ENCODE measurements around the gene LEKR1. TPM values are rescaled to one million over a fixed set of nuclear protein-coding genes. Genes with fewer than 3 reads are reported as not detected.

The LEKR1 gene
- total RNA-seq, 1 donor from 2014 or later = 1.3 TPM

DNA sequence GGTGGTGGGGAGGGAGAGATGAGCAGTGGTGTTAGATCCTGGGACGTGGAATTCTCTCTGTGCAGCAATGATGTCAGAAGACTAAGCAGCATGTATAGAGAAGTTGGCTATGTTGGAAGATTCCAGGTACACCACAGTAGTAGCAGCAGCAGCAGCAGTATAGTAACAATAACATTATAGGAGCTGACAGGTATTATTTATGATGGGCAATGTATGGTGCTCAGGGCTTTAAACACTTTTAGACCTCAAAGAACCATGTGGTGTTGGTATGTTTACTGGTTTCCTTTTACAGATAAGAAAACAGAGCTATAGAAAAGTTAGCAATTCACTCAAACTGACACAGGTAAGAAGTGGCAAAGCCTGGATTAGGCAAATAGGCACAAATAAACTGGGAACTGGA lies 229.9 kb downstream of the LEKR1 start:
- DNase-seq (ENCODE audit: low read depth) = no peak

GRCh38 chr3:157058392-157059071 lies 232.4 kb downstream of the LEKR1 start:
- DNase-seq (ENCODE audit: low read depth) = no peak

DNA sequence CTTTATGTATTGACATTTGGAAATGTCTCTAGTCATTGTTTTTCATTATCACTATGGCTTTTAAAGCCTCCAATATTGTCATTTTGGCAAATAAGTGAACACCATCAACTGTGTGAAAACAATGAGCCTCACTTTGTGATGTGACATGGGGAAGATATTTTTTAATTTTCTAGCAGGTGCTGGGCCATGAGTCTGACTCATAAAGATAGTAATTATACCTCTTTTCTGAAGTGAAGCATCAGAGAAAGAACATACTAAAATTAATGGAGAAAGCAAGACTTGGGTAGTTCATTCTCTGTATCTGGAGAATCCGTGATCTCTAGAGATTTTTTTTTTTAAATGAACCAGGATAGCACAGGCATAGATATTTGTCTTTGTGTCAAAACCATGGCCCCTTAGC lies 233.0 kb downstream of the LEKR1 start:
- no peak for DNase-seq (ENCODE audit: low read depth)

DNA sequence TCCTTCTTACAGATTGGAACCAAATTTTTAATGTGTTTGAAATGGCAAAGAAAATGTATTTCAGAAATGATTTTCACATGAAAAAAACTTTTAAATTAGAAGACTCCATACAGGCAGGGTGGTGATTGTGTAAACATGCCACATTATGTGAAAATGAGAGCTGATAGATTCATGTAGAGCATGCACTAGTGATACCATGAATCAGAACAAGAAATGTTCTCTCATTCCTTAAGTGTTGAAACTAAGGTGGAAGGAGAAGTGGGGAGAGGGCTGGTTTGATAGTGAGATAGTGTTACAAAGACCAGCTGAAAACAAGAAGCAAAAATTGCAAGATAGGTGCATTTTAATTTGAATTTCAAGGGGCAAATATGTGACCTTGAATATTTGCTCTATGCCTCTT lies 233.5 kb downstream of the LEKR1 start:
- DNase-seq (ENCODE audit: low read depth) = no peak

DNA sequence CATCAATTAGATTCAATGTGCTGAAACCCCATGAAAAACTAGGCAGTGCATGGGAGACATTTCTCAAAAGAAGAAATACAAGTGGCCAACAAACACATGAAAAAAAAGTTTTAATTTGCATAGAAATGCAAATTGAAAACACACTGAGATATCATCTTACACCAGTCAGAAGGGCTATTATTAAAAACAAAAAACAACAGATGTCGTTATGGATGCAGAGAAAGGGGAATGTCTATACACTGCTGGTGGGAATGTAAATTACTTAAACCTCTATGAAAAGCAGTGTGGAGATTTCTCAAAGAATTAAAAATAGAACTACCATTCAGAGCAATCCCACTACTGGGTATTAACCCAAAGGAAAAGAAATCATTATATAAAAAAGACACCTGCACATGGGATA lies 235.1 kb downstream of the LEKR1 start:
- DNase-seq (ENCODE audit: low read depth) = no peak

- no peak for DNase-seq (ENCODE audit: low read depth)
Measured at GRCh38 chr3:157063469-157063868, 237.3 kb downstream of the LEKR1 start.

DNA sequence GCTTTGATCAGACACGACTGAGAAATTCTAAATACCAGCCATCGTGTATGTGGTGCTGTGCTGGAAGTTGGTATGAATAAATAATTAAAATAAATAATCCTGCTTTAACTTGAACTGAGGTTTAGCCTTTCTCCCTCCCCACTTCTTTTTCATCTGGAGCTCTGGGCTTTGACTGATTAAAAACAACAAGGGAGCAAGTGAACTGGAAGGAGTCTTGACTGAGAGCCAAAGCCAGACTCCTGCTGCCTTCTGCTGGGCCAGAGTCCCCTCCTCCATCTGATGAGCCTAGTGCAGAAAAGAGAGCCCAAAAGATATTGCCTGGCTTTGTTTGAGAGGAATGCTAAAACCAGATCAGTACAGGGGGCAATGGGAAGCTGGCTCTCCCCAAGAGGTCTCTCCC lies 237.8 kb downstream of the LEKR1 start:
- DNase-seq (ENCODE audit: low read depth) = peak; percentile 62

GRCh38 chr3:157064402-157064801 lies 238.2 kb downstream of the LEKR1 start:
- DNase-seq (ENCODE audit: low read depth) = no peak

GRCh38 chr3:157065201-157065600 lies 239.0 kb downstream of the LEKR1 start:
- no peak for DNase-seq (ENCODE audit: low read depth)

DNA sequence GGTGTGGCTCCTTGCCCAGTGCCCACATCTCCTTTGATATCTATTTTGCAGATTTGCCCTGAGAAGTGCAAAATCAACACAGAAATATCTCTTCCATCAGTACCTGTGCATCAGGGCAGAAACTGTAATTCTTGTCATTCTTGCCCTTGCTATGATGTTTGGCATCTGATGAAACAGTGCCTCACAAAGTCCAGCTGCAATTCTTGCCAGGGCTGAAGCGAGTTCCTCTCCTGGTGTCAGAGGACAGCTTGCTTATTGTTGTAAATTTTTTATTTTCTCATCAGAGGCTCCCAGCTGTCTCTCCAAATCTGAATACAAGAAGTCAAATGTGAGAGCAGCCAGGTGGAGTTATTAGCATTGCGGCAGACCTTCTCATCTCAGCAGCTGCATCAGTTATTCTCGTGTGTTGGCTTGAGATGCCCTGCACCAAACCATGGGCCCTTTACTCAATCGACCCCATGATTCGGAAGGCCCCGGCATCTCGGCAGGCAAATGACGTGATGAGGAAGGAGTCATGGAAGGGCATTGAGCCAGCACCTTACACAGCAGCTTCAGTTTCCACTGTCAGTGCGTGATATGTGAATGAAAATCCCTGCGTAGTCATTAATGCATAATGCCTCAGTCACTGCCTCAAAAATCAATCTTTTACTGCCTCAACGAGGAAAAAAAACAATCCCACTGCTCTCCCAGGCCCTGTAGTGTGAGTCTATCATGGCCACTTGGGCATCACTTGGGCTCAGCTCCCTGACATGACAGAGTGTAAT lies 240.4 kb downstream of the LEKR1 start:
- peak; percentile 96 for DNase-seq (ENCODE audit: low read depth)

GRCh38 chr3:157067114-157067513 lies 241.0 kb downstream of the LEKR1 start:
- peak; percentile 94 for DNase-seq (ENCODE audit: low read depth)

DNA sequence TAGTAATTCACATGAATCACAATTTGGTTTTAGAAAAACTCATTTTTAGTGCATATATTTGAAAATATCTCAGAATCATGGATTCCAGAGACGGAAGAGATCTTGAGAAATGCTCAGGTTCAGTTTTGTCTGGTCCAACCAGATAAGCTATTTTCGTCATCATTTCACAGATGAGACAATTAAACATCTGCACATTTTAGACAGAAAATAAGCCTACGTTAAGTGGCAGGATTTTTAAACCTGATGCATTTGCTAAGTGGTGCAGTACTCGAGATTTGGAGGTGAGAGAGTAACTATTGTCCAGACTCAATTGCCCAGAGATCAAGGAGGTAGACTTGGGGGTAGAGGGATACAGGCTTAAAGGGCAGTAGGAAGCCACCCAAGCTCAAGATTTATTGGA lies 243.3 kb downstream of the LEKR1 start:
- no peak for DNase-seq (ENCODE audit: low read depth)

- no peak for DNase-seq (ENCODE audit: low read depth)
Measured at GRCh38 chr3:157069846-157070677, 243.9 kb downstream of the LEKR1 start.

- peak; percentile 58 for DNase-seq (ENCODE audit: low read depth)
Measured at GRCh38 chr3:157070678-157070999, 244.5 kb downstream of the LEKR1 start.

GRCh38 chr3:157071744-157072525 lies 245.8 kb downstream of the LEKR1 start:
- no peak for DNase-seq (ENCODE audit: low read depth)

DNA sequence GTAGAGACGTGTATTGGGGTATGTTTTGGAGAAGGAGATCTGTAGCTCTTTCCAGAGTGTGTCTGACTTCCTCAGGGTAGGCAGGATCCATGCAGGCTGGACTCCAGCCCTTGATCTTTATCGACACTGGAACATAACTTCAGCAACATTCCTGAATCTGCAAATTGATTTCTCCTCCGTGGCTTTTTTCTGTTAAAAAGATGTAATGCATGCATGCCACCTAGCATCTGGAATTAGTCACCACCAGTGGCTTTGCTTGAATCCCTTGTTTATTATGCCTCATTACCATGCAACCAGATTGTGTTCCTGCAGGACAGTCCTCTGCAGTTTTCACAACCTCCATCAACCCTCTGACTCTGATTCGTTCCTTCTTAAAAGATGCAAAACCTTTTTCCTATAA lies 247.7 kb downstream of the LEKR1 start:
- peak; percentile 55 for DNase-seq (ENCODE audit: low read depth)

GRCh38 chr3:157074490-157074889 lies 248.3 kb downstream of the LEKR1 start:
- DNase-seq (ENCODE audit: low read depth) = no peak

DNA sequence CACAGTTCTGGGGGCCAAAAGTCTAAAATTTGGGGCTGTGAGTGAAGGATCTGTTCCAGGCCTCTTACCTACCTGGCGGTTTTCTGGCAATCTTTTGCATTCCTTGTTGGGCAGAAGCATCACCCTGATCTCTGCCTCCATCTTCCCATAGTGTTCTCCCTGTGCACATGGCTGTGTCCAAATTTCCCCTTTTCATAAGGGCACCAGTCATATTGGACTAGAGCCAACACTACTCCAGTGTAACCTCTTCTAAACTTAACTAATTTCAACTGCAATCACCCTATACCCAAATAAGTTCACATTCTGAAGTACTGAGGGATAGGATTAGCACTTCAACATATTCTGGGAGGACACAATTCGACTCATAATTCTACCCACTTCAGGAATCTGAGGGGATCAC lies 248.8 kb downstream of the LEKR1 start:
- no peak for DNase-seq (ENCODE audit: low read depth)

DNA sequence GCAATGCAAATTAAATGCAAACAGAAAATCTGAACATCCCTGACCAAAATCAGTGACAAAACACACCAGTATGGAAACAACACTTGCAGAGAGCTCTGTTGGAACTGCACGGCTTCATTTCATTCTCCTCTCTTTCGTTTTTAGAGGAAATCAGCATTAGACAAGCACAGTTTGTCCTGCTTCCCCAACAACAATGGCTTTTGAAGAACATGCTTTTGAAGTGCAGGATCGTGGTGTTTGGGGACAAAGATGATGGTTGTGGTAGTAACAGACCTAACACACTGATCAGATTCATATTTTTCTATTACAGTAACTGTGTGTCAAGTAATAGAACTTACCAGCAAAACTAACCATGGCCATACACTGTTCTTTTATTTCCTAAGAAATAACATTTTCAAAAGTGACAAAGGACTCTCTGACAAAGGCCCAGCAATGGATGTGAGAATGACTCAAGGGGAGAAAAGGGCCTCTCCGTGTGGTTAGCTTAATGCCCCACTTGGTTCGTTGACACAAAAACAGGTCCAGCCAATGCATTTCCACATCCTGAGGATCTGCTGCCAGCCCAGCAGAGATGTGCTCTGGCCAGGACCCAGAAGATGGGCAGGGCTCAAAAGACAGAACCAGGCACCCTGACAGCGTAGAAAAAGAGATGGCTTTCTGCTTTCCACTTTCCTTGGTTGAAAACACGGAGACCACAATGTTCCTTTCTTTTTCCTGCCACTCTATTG lies 249.7 kb downstream of the LEKR1 start:
- no peak for DNase-seq (ENCODE audit: low read depth)

GRCh38 chr3:157077565-157077991 lies 251.4 kb downstream of the LEKR1 start:
- peak; percentile 54 for DNase-seq (ENCODE audit: low read depth)
